HepG2 (cell line): ENCODE data around the gene PCA3. TPM values are rescaled to one million over a fixed set of nuclear protein-coding genes. Genes with fewer than 3 reads are reported as not detected.

Experiments
- ATAC-seq: fragments of 200-7000 bp; cut with Tn5 transposase; 3 replicates; pipeline ENCODE4 v1.9.1; 2020; ENCODE audit warnings: mild to moderate bottlenecking, moderate library complexity
- BruUV-seq: library from RNA; stranded (reverse); fragments of 400-500 nt; replicated peaks from 2 replicates; lab custom pipeline; 2021; lab: Mats Ljungman, UMichigan
- CTCF ChIA-PET: fragments of 300-600 bp; formaldehyde crosslinking; extraction: SDS; loops from one replicate; lab custom pipeline; 2021; ENCODE audit warnings: low total read pairs, inconsistent platforms, low intra/inter-chr PET ratio; lab: Yijun Ruan, JAX
- POLR2A ChIA-PET: fragments of 350-600 bp; sonication (Branson Sonifier 250); formaldehyde crosslinking; loops from one replicate; lab custom pipeline; 2020; ENCODE audit warnings: antibody characterized with exemption, inconsistent platforms; lab: Yijun Ruan, JAX
- DNase-seq: peaks from one replicate; pipeline ENCODE4 v3.0.0-alpha.2; 2015; ENCODE audit warnings: low spot score
- FAIRE-seq: peaks from 3 replicates; lab custom pipeline; 2011; peaks lifted over from hg19 to GRCh38; lab: Jason Lieb, UNC
- H2AFZ ChIP-seq: one replicate; pipeline ENCODE4 v1.6.1; 2011; ENCODE audit warnings: low read length, inconsistent platforms
- H3K27ac ChIP-seq: fragments of 300-600 bp; 3 replicates; pipeline ENCODE4 v1.8.0; 2011; ENCODE audit warnings: mixed run types, mild to moderate bottlenecking, mixed read lengths, low read length, inconsistent platforms; ENCODE audit not compliant: insufficient read depth; ENCODE audit errors: extremely low read length
- H3K27me3 ChIP-seq, 2 experiments: fragments of 200-600 bp in 1 of 2; 2 replicates in 1 of 2; 3 replicates in 1 of 2; pipeline versions ENCODE4 v1.6.0 to v1.8.0; 2011; ENCODE audit warnings: low read length in 2 of 2, mild to moderate bottlenecking in 2 of 2, moderate library complexity in 2 of 2, inconsistent platforms in 1 of 2; ENCODE audit not compliant: insufficient read depth in 2 of 2, control insufficient read depth in 1 of 2
- H3K36me3 ChIP-seq, 2 experiments: fragments of 200-600 bp in 1 of 2; replicated peaks in 1 of 2; 2 replicates in 1 of 2; 3 replicates in 1 of 2; pipeline versions ENCODE4 v1.5.1 to v1.8.0; 2011; ENCODE audit warnings: low read length in 2 of 2, inconsistent platforms in 1 of 2; ENCODE audit not compliant: insufficient read depth in 2 of 2, control insufficient read depth in 1 of 2
- H3K4me1 ChIP-seq: 2 replicates; pipeline ENCODE4 v1.5.1; 2012; ENCODE audit warnings: low read length, inconsistent platforms; ENCODE audit not compliant: insufficient read depth
- H3K4me2 ChIP-seq: 2 replicates; pipeline ENCODE4 v1.6.0; 2011; ENCODE audit warnings: low read depth, low read length, inconsistent platforms
- H3K4me3 ChIP-seq, 3 experiments: fragments of 200-600 bp in 1 of 3; sonication (generic), shearing (Covaris generic) in 1 of 3; replicated peaks in 1 of 3; 2 replicates each; pipeline ENCODE4 v1.5.1; 2011 to 2016; ENCODE audit warnings: low read length in 3 of 3, inconsistent platforms in 2 of 3, low read depth in 2 of 3, mild to moderate bottlenecking in 2 of 3, control low read depth in 1 of 3, mixed read lengths in 1 of 3; ENCODE audit not compliant: insufficient read depth in 1 of 3
- H3K79me2 ChIP-seq: one replicate; pipeline ENCODE4 v1.6.1; 2011; ENCODE audit warnings: low read length, inconsistent platforms; ENCODE audit not compliant: insufficient read depth
- H3K9ac ChIP-seq: 2 replicates; pipeline ENCODE4 v1.6.0; 2011; ENCODE audit warnings: mild to moderate bottlenecking, low read depth, low read length, inconsistent platforms; ENCODE audit not compliant: insufficient read depth
- H3K9me3 ChIP-seq: 2 replicates; pipeline ENCODE4 v1.5.1; 2012; ENCODE audit warnings: mild to moderate bottlenecking, low read length
- H4K20me1 ChIP-seq: 2 replicates; pipeline ENCODE4 v1.6.0; 2011; ENCODE audit warnings: inconsistent platforms, mild to moderate bottlenecking, low read length, moderate library complexity; ENCODE audit not compliant: insufficient read depth
- ELF1 ChIP-seq: sonication (generic); formaldehyde crosslinking; IDR thresholded peaks from 2 replicates; pipeline ENCODE4 v1.4.0; 2020; ENCODE audit warnings: missing genetic modification reagents
- IKZF4 ChIP-seq: sonication (generic); formaldehyde crosslinking; IDR thresholded peaks from 2 replicates; pipeline ENCODE4 v1.5.1; 2020; ENCODE audit warnings: borderline replicate concordance, mild to moderate bottlenecking, low read depth, missing genetic modification reagents; ENCODE audit errors: not compliant biosample characterization
- KDM5A ChIP-seq: fragments of 200-600 bp; sonication (generic); IDR thresholded peaks from 2 replicates; pipeline ENCODE4 v1.7.0; 2018; ENCODE audit warnings: antibody characterized with exemption, mild to moderate bottlenecking, low read length, borderline replicate concordance
- KMT2B ChIP-seq: IDR thresholded peaks from 2 replicates; pipeline ENCODE4 v1.6.1; 2016; ENCODE audit warnings: missing genetic modification reagents, missing compliant biosample characterization
- MBD4 ChIP-seq: IDR thresholded peaks from 2 replicates; pipeline ENCODE4 v1.6.1; 2012; ENCODE audit warnings: low read length, inconsistent platforms, borderline replicate concordance
- NFATC3 ChIP-seq: sonication (generic); formaldehyde crosslinking; IDR thresholded peaks from 2 replicates; pipeline ENCODE4 v1.5.1; 2020; ENCODE audit warnings: mild to moderate bottlenecking, missing genetic modification reagents
- RBM39 ChIP-seq: fragments of 200-400 bp; formaldehyde crosslinking; IDR thresholded peaks from one replicate; pipeline ENCODE4 v1.6.1; 2018; ENCODE audit warnings: antibody characterized with exemption, mild to moderate bottlenecking, low read depth, low read length; ENCODE audit not compliant: poor library complexity, severe bottlenecking
- ZNF556 ChIP-seq: sonication (generic); formaldehyde crosslinking; IDR thresholded peaks from 2 replicates; pipeline ENCODE4 v1.4.0; 2020; ENCODE audit warnings: mild to moderate bottlenecking, missing genetic modification reagents, borderline replicate concordance
- ZSCAN25 ChIP-seq: sonication (generic); formaldehyde crosslinking; IDR thresholded peaks from 2 replicates; pipeline ENCODE4 v1.8.0; 2022; ENCODE audit warnings: mild to moderate bottlenecking, missing genetic modification reagents
- ZZZ3 ChIP-seq: sonication (generic); formaldehyde crosslinking; IDR thresholded peaks from 2 replicates; pipeline ENCODE4 v1.4.0; 2020; ENCODE audit warnings: missing genetic modification reagents, mild to moderate bottlenecking, borderline replicate concordance
- WGBS: methylation state at CpG from one replicate; pipeline ENCODE4 v1.1.6; 2017; ENCODE audit warnings: low lambda C conversion rate; 5-methylcytosine and 5-hydroxymethylcytosine counted together
- in situ Hi-C: cut with HindIII; loops from 2 replicates; pipeline ENCODE4 v1.10.0; 2017; ENCODE audit warnings: low pct_unique_long_range_greater_than_20kb; ENCODE audit not compliant: extremely low pct_ligation_motif_present
- intact Hi-C: fragments of 100-400 bp; cut with micrococcal nuclease; formaldehyde crosslinking; loops from one replicate; pipeline ENCODE4 v1.10.0; 2022; ENCODE audit not compliant: unreplicated experiment
- polyA plus RNA-seq, 8 experiments: library from polyadenylated mRNA; depleted of rRNA in 3 of 8; stranded (reverse) in 7 of 8; unstranded in 1 of 8; fragments of >200 nt; fragmentation: Illumina TruSeq in 4 of 8; extraction: Trizol in 4 of 8; gene quantifications; 2 replicates each; pipeline versions ENCODE4 v1.2.1 to v1.2.3, GENCODE V29; 2011 to 2016; ENCODE audit warnings: low read depth in 4 of 8, missing spikeins in 1 of 8, mixed read lengths in 1 of 8; ENCODE audit not compliant: insufficient read depth in 1 of 8
- total RNA-seq, 5 experiments: library from RNA; depleted of rRNA; stranded (reverse); fragments of >200 nt; fragmentation: Illumina TruSeq; extraction: Trizol; gene quantifications; 2 replicates each; pipeline ENCODE4 v1.2.3, GENCODE V29; 2016; ENCODE audit warnings: low read depth in 1 of 5
- TF ChIP-seq, protein P1 (sequence below): sonication (generic); formaldehyde crosslinking; conservative IDR thresholded peaks from 2 replicates; pipeline ENCODE4 v1.4.0; 2020; ENCODE audit warnings: mild to moderate bottlenecking, missing genetic modification reagents, moderate library complexity
- TF ChIP-seq, protein P2 (sequence below): IDR thresholded peaks from 2 replicates; pipeline ENCODE4 v1.6.1; 2012; ENCODE audit warnings: inconsistent platforms

The PCA3 gene
- total and polyA plus RNA-seq, 2 of the 13 experiments (the other 11 are each of a cell fraction or from before 2014, with no cell fraction given) = not detected

DNA sequence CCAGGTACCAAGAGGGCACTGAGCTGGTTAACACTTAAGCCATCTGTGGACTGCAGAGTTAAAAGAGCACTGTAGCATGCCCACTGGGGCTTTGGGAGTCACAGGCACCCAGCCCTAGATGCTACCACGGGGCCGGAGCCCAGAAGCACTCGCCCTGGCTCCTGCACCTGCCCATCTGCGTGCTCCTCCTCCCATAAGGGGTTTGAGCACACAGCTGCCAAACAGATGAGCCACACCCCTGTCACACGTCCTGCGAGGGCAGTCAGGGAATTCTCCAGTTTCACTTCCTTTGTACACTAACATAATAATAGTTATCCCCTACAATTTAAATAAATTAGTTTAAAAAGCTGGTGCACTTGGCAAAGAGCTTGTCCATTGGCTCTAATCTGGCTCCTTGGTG is 4.5 kb upstream of the PCA3 start:
- no peak overlapping the region for H2AFZ ChIP-seq
- H3K9me3 ChIP-seq = no peaks in the 10 kb centered on the region
- H3K4me2 ChIP-seq = no peak overlapping the region
- intact Hi-C loops = no loop called here
- POLR2A ChIA-PET = no interaction called here
- no peak overlapping the region for H3K27ac ChIP-seq
- FAIRE-seq (no peak), ATAC-seq (no peak), DNase-seq (no peak)
- CTCF ChIA-PET = no interaction called here
- no peaks in the 10 kb centered on the region for H3K79me2 ChIP-seq
- no peaks in the 10 kb centered on the region for H3K27me3 ChIP-seq
- no peaks in the 10 kb centered on the region for H3K36me3 ChIP-seq
- H3K4me1 ChIP-seq = no peaks in the 10 kb centered on the region
- no peak overlapping the region for H3K9ac ChIP-seq
- in situ Hi-C loops = no loop called here
- H3K4me3 ChIP-seq = no peak overlapping the region
- H4K20me1 ChIP-seq = no peaks in the 10 kb centered on the region
- TF ChIP-seq ZNF556 (CRISPR knock-in tag) (no peak), KMT2B (no peak), IKZF4 (CRISPR knock-in tag) (no peak), NFATC3 (CRISPR knock-in tag) (no peak), ZZZ3 (no peak), RBM39 (no peak), ZSCAN25 (CRISPR knock-in tag) (no peak), KDM5A (no peak), MBD4 (no peak), ELF1 (CRISPR knock-in tag) (no peak)
- TF ChIP-seq, protein P1, sequence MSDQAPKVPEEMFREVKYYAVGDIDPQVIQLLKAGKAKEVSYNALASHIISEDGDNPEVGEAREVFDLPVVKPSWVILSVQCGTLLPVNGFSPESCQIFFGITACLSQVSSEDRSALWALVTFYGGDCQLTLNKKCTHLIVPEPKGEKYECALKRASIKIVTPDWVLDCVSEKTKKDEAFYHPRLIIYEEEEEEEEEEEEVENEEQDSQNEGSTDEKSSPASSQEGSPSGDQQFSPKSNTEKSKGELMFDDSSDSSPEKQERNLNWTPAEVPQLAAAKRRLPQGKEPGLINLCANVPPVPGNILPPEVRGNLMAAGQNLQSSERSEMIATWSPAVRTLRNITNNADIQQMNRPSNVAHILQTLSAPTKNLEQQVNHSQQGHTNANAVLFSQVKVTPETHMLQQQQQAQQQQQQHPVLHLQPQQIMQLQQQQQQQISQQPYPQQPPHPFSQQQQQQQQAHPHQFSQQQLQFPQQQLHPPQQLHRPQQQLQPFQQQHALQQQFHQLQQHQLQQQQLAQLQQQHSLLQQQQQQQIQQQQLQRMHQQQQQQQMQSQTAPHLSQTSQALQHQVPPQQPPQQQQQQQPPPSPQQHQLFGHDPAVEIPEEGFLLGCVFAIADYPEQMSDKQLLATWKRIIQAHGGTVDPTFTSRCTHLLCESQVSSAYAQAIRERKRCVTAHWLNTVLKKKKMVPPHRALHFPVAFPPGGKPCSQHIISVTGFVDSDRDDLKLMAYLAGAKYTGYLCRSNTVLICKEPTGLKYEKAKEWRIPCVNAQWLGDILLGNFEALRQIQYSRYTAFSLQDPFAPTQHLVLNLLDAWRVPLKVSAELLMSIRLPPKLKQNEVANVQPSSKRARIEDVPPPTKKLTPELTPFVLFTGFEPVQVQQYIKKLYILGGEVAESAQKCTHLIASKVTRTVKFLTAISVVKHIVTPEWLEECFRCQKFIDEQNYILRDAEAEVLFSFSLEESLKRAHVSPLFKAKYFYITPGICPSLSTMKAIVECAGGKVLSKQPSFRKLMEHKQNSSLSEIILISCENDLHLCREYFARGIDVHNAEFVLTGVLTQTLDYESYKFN (CRISPR knock-in tag) = no peak
- TF ChIP-seq, protein P2, sequence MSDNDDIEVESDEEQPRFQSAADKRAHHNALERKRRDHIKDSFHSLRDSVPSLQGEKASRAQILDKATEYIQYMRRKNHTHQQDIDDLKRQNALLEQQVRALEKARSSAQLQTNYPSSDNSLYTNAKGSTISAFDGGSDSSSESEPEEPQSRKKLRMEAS = no peak
- 0% methylated on average over 3 of the region's 6 CpGs for WGBS
- no TSS peak for BruUV-seq
